Astrocyte (in vitro differentiated cells and primary cell): ENCODE results near the gene TP73.

Source experiments
- EZH2 ChIP-seq: IDR thresholded peaks from 2 replicates; pipeline ENCODE4 v1.6.1; 2012; ENCODE audit warnings: mild to moderate bottlenecking, low read length, inconsistent platforms; ENCODE audit not compliant: insufficient read depth
- TF ChIP-seq, protein P1 (sequence below): IDR thresholded peaks from 2 replicates; pipeline ENCODE4 v1.5.1; 2011; ENCODE audit warnings: low read depth, mild to moderate bottlenecking, inconsistent platforms, low read length, moderate library complexity; ENCODE audit not compliant: insufficient read depth

GRCh38 chr1:3623441-3624199, 28.7 kb upstream of the TP73 start:
- TF ChIP-seq, protein P1, sequence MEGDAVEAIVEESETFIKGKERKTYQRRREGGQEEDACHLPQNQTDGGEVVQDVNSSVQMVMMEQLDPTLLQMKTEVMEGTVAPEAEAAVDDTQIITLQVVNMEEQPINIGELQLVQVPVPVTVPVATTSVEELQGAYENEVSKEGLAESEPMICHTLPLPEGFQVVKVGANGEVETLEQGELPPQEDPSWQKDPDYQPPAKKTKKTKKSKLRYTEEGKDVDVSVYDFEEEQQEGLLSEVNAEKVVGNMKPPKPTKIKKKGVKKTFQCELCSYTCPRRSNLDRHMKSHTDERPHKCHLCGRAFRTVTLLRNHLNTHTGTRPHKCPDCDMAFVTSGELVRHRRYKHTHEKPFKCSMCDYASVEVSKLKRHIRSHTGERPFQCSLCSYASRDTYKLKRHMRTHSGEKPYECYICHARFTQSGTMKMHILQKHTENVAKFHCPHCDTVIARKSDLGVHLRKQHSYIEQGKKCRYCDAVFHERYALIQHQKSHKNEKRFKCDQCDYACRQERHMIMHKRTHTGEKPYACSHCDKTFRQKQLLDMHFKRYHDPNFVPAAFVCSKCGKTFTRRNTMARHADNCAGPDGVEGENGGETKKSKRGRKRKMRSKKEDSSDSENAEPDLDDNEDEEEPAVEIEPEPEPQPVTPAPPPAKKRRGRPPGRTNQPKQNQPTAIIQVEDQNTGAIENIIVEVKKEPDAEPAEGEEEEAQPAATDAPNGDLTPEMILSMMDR = no peak
- TF ChIP-seq EZH2 = no peak
